ENCODE results near the gene TOMM40. TPM values are rescaled to one million over a fixed set of nuclear protein-coding genes. Genes with fewer than 3 reads are reported as not detected.

Gene TOMM40
- total and polyA plus RNA-seq, 2 of the 13 experiments (the other 11 are each of a cell fraction or from before 2014, with no cell fraction given) = 72.0 to 110 TPM

GRCh38 chr19:44951179-44952159, 60.4 kb downstream of the TOMM40 start (continued):
- TF ChIP-seq MYPOP (CRISPR knock-in tag; IDR thresholded peaks at IDR 0.05) = no peak
- TF ChIP-seq, protein P1, sequence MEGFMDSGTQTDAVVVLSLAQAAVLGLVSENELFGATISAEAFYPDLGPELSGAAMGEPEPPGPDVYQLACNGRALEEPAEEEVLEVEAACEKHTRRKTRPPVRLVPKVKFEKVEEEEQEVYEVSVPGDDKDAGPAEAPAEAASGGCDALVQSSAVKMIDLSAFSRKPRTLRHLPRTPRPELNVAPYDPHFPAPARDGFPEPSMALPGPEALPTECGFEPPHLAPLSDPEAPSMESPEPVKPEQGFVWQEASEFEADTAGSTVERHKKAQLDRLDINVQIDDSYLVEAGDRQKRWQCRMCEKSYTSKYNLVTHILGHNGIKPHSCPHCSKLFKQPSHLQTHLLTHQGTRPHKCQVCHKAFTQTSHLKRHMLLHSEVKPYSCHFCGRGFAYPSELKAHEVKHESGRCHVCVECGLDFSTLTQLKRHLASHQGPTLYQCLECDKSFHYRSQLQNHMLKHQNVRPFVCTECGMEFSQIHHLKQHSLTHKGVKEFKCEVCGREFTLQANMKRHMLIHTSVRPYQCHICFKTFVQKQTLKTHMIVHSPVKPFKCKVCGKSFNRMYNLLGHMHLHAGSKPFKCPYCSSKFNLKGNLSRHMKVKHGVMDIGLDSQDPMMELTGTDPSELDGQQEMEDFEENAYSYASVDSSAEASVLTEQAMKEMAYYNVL (CRISPR knock-in tag; IDR thresholded peaks at IDR 0.05; ENCODE audit: borderline replicate concordance) = no peak
- TF ChIP-seq ZNF607 (CRISPR knock-in tag; IDR thresholded peaks at IDR 0.05; ENCODE audit: borderline replicate concordance) = 0 out of 2 replicates have a peak, but pooled peaks have one; percentile 32
- TF ChIP-seq, protein P2, sequence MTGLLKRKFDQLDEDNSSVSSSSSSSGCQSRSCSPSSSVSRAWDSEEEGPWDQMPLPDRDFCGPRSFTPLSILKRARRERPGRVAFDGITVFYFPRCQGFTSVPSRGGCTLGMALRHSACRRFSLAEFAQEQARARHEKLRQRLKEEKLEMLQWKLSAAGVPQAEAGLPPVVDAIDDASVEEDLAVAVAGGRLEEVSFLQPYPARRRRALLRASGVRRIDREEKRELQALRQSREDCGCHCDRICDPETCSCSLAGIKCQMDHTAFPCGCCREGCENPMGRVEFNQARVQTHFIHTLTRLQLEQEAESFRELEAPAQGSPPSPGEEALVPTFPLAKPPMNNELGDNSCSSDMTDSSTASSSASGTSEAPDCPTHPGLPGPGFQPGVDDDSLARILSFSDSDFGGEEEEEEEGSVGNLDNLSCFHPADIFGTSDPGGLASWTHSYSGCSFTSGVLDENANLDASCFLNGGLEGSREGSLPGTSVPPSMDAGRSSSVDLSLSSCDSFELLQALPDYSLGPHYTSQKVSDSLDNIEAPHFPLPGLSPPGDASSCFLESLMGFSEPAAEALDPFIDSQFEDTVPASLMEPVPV (CRISPR knock-in tag; IDR thresholded peaks at IDR 0.05) = 0 out of 2 replicates have a peak, but pooled peaks have one; percentile 47
- peak; percentile 7 to 63; a peak in 2 of 4 replicates for TF ChIP-seq POLR2A (IDR thresholded peaks at IDR 0.05; ENCODE audit: insufficient read depth in 1 of 2, low read depth in 2 of 2, low read length in 2 of 2)
- TF ChIP-seq KAT8 (CRISPR knock-in tag; IDR thresholded peaks at IDR 0.05) = 0 out of 2 replicates have a peak, but pooled peaks have one; percentile 48
- no peak; the same call in 1 of the 2 replicates for TF ChIP-seq FOXA3 (CRISPR knock-in tag; IDR thresholded peaks at IDR 0.05)
- TF ChIP-seq, protein P3, sequence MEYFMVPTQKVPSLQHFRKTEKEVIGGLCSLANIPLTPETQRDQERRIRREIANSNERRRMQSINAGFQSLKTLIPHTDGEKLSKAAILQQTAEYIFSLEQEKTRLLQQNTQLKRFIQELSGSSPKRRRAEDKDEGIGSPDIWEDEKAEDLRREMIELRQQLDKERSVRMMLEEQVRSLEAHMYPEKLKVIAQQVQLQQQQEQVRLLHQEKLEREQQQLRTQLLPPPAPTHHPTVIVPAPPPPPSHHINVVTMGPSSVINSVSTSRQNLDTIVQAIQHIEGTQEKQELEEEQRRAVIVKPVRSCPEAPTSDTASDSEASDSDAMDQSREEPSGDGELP (IDR thresholded peaks at IDR 0.05; ENCODE audit: borderline replicate concordance, low read depth) = no peak
- peak; percentile 48 for TF ChIP-seq U2AF1 (optimal IDR thresholded peaks at IDR 0.05; ENCODE audit: low read depth, low read length)
- TF ChIP-seq SMAD1 (CRISPR knock-in tag; IDR thresholded peaks at IDR 0.05; ENCODE audit: borderline replicate concordance, low read depth) = 0 out of 2 replicates have a peak, but pooled peaks have one; percentile 8
- no peak; the same call in 1 of the 2 replicates for TF ChIP-seq PAF1 (CRISPR knock-in tag; IDR thresholded peaks at IDR 0.05)
- no peak for TF ChIP-seq ZNF430 (CRISPR knock-in tag; IDR thresholded peaks at IDR 0.05)
- 0 out of 2 replicates have a peak, but pooled peaks have one; percentile 19 for TF ChIP-seq KMT2B (CRISPR knock-in tag; IDR thresholded peaks at IDR 0.05)
- peak in 1 of 2 experiments; percentile 24; a peak in 1 of 4 replicates for TF ChIP-seq HMGXB4 (CRISPR knock-in tag; IDR thresholded peaks at IDR 0.05; ENCODE audit: borderline replicate concordance in 1 of 2, low read depth in 1 of 2)
- TF ChIP-seq ZSCAN25 (CRISPR knock-in tag; IDR thresholded peaks at IDR 0.05) = peak; percentile 96
- TF ChIP-seq CC2D1A (CRISPR knock-in tag; IDR thresholded peaks at IDR 0.05) = no peak
- no peak for TF ChIP-seq HNF4A (CRISPR knock-in tag; IDR thresholded peaks at IDR 0.05)
- peak; percentile 43; the same call in 1 of the 2 replicates for TF ChIP-seq MTERF4 (CRISPR knock-in tag; IDR thresholded peaks at IDR 0.05)
- no peak for TF ChIP-seq BRCA1 (CRISPR knock-in tag; IDR thresholded peaks at IDR 0.05)

Data from HepG2 (cell line).